Right cardiac atrium (tissue), 5 donors: ENCODE measurements around the gene NFKBIZ. TPM values are rescaled to one million over a fixed set of nuclear protein-coding genes. Genes with fewer than 3 reads are reported as not detected.

Source experiments
- ATAC-seq, 2 donors: fragments of 200-7000 bp; cut with Tn5 transposase; one replicate each; pipeline versions ENCODE4 v1.8.0 to v1.9.1; 2020; ENCODE audit warnings: moderate library complexity in 2 of 2, mild to moderate bottlenecking in 1 of 2
- DNase-seq, 3 donors: peaks; one replicate each; pipeline ENCODE4 v3.0.0-alpha.2; 2020
- H3K27ac ChIP-seq: one replicate; pipeline ENCODE4 v1.5.1; 2013; ENCODE audit warnings: mild to moderate bottlenecking, low read length, control low read depth, moderate library complexity
- H3K27me3 ChIP-seq: one replicate; pipeline ENCODE4 v1.6.1; 2013; ENCODE audit not compliant: control insufficient read depth, insufficient read depth
- H3K4me1 ChIP-seq: one replicate; pipeline ENCODE4 v1.6.1; 2013; ENCODE audit warnings: low read length; ENCODE audit not compliant: control insufficient read depth, insufficient read depth
- H3K4me3 ChIP-seq: one replicate; pipeline ENCODE4 v1.5.1; 2013; ENCODE audit warnings: low read length, control low read depth
- H3K9me3 ChIP-seq: one replicate; pipeline ENCODE4 v1.6.1; 2013; ENCODE audit warnings: low read length; ENCODE audit not compliant: control insufficient read depth
- WGBS: extraction: QIAGEN DNeasy Blood & Tissue Kit; methylation state at CpG from one replicate; pipeline ENCODE4 v1.1.7; 2013; 5-methylcytosine and 5-hydroxymethylcytosine counted together
- intact Hi-C, 4 donors: fragments of 100-400 bp; cut with DNase I; formaldehyde crosslinking; loops; one replicate each; pipeline versions ENCODE4 v1.11.0 to v1.14.0; 2022 to 2023
- long read RNA-seq, 4 donors: library from polyadenylated mRNA; unstranded; transcript quantifications; one replicate each; pipeline ENCODE4 v2.0.0, GENCODE V29; 2020 to 2021
- polyA plus RNA-seq: library from polyadenylated mRNA; stranded (reverse); fragments of 200-250 nt; gene quantifications from one replicate; pipeline ENCODE4 v1.2.3, GENCODE V29; 2013
- total RNA-seq, 4 donors: library from RNA; stranded (reverse); fragmentation: NEBNext Ultra II Directional; extraction: Animal tissue kit (Norgen Biotek cat#: 25700); gene quantifications; one replicate each; pipeline ENCODE4 v1.2.1, GENCODE V29; 2021
- donor health status: healthy with polysubstance abuse.
- donor health status: DM: no; HTN: yes; CAD: no.
- donor health status: DM: no; HTN: no; CAD: no.
- donor health status: DM: no; HTN: yes; CAD: no; lungs with severe emphysema.
- donor health status: DM: yes; HTN: yes; CAD: no.

The NFKBIZ gene, protein sequence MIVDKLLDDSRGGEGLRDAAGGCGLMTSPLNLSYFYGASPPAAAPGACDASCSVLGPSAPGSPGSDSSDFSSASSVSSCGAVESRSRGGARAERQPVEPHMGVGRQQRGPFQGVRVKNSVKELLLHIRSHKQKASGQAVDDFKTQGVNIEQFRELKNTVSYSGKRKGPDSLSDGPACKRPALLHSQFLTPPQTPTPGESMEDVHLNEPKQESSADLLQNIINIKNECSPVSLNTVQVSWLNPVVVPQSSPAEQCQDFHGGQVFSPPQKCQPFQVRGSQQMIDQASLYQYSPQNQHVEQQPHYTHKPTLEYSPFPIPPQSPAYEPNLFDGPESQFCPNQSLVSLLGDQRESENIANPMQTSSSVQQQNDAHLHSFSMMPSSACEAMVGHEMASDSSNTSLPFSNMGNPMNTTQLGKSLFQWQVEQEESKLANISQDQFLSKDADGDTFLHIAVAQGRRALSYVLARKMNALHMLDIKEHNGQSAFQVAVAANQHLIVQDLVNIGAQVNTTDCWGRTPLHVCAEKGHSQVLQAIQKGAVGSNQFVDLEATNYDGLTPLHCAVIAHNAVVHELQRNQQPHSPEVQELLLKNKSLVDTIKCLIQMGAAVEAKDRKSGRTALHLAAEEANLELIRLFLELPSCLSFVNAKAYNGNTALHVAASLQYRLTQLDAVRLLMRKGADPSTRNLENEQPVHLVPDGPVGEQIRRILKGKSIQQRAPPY
- total RNA-seq (10 to 100 TPM; 14.2 to 28.4 (median 20.7) TPM), polyA plus RNA-seq (9.5 TPM)
- long read RNA-seq, donor 1, partial matches to known transcripts: 2 of 7 reads
- long read RNA-seq, donor 1, other reads (novel, unspliced or antisense): 1 of 7 reads
- long read RNA-seq, donor 2, partial matches to known transcripts: 2 of 5 reads
- long read RNA-seq, donor 2, other reads (novel, unspliced or antisense): 2 of 5 reads
- long read RNA-seq, donor 3, transcript NFKBIZ-202 (12 exons, 3,923 nt): major isoform, 17 of 38 reads
- long read RNA-seq, donor 3, partial matches to known transcripts: 13 of 38 reads
- long read RNA-seq, donor 3, other reads (novel, unspliced or antisense): 8 of 38 reads
- long read RNA-seq, donor 4, partial matches to known transcripts: 0 of 3 reads
- long read RNA-seq, donor 4, other reads (novel, unspliced or antisense): 2 of 3 reads

DNA sequence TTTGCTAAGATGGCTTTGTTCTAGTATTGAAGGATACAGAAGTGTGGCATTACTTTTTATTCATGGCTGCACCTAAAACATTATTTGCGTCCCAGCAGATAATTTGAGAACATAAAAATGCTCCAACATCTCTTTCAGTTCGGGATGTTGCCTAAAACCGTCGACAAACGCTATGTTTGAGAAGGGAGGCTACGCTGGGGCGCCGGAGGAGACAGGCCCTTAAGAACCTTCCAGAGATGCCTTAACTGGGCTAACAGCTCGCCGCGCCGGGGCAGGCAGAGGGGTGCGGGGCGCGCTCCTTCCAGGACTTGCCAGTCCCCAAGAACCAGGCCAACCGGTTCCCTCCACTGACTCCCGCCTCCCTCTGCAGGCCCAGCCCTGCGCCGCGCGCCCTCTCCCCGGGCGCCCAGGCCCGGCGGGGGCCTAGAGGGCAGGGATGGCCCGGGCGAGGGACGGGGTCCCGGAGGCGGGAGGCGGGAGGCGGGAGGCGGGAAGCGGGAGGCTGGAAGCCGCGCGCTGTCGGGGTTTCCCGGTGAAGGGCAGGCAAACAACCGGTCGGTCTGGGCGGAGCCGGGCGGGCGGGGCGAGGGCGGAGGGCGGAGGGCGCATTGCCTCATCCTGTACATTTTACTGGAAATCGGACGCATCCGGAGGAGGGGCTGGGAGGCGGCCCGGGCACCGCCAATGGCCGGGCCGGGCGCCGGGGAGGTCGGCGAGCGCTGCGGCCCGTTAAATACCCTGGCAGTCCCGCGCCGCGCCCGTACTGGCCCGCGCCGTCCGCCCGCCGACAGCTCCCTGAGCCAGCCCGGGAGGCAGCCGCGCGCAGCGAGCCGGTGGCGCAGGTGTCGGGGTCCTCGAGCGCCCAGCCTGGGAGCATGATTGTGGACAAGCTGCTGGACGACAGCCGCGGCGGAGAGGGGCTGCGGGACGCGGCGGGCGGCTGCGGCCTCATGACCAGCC lies at the start of gene NFKBIZ:
Gene NFKBIZ, plus strand, starts transcription at position 761 of the 960 bp plus-strand sequence. Its CDS starts 115 bp downstream, at position 876.
- peak within 1 kb of the TSS; percentile 100 for H3K27ac ChIP-seq
- no peaks in the 10 kb centered on the region for H3K4me1 ChIP-seq
- 1% methylated on average over 95 of the region's 95 CpGs for WGBS
- peak; percentile 97 to 98 for ATAC-seq
- no peaks in the 10 kb centered on the region for H3K27me3 ChIP-seq
- peak within 1 kb of the TSS; percentile 88 for H3K4me3 ChIP-seq
- H3K9me3 ChIP-seq: no peaks in the 10 kb centered on the region
- intact Hi-C loops: no loop called here
- peak; percentile 97 to 99 (median 98) for DNase-seq

DNA sequence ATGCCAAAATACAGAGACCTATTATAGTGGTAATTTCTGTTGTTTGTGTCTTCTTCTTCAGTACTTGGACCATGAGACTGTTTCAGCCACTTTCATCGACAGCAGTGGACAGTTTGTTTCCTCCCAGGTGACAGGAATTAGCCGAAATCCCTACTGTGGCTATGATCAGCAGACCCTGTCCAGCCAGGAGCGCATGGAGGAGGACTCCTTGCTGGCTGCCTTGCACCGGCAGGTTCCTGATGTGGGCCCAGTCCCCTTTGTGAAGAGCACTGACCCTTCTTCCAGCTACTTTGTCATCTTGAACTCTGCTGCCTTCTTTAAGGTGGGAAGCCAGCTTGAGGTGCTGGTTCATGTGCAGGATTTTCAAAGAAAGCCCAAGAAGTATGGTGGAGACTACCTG lies 48.1 kb upstream of the NFKBIZ start:
- Histone ChIP-seq H3K9me3 (no peaks in the 10 kb centered on the region), H3K27me3 (no peaks in the 10 kb centered on the region), H3K27ac (no peak overlapping the region), H3K4me1 (peaks cover 2% of the 10 kb centered on the region), H3K4me3 (no peak overlapping the region)
- ATAC-seq (no peak), DNase-seq (no peak)
- WGBS: 87% methylated on average over 4 of the region's 4 CpGs
- intact Hi-C loops: loop anchor here (10.0 kb wide), 2 partner anchors 54 to 734 kb away; no protein-coding TSS in a partner anchor

DNA sequence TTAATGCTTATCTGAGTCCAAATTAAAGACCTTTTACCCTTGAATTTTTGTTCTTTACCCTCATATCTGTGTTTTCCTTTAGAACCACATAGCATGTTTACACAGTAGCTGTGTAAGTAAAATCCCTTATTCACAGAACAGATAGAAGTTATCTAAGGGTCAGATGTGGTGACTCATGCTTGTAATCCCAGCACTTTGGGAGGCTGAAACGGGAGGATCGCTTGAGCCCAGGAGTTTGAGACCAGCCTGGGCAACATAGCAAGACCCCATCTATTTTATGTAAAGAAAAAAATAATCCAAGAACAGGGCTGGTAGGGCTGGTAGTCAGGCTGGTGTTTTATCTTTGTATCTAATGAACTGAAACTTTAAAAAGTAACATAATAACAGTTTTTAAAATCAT lies 47.1 kb upstream of the NFKBIZ start:
- WGBS: 91% methylated on average over 2 of the region's 2 CpGs
- Histone ChIP-seq H3K4me1 (peaks cover 2% of the 10 kb centered on the region), H3K9me3 (no peaks in the 10 kb centered on the region), H3K27ac (no peak overlapping the region), H3K27me3 (no peaks in the 10 kb centered on the region), H3K4me3 (no peak overlapping the region)
- intact Hi-C loops: loop anchor here (10.0 kb wide), 2 partner anchors 53 to 733 kb away; no protein-coding TSS in a partner anchor
- ATAC-seq (no peak), DNase-seq (no peak)

DNA sequence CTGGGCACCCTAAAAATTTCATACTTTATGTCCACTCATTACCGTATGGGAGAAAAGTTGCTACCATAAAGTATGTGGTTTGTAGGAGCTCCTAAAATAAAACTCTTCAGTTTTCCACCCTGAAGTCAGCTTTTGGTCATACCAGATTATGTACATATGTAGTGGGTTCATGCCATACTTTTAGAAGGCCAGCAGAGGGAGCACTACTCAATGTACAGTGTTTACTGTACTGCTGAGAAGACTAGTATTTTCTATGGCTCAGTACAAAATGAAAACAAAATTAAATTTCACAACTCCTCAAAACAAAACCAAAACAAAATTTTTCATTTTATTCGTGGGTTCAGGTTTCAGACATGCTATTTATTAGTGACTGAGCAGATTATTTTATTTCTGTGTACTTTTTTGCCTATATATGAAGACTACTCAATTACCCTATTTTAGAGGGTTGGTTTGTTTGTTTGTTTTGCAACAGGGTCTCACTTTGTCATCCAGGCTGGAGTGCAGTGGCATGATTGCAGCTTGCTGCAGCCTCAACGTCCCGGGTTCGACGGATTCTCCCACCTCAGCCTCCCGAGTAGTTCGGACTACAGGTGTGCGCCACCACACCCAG lies 46.0 kb upstream of the NFKBIZ start:
- intact Hi-C loops: loop anchor here (10.0 kb wide), 2 partner anchors 52 to 732 kb away; no protein-coding TSS in a partner anchor
- ATAC-seq (peak; percentile 87 to 92), DNase-seq (peak in 1 of 3 donors; percentile 44)
- 78% methylated on average over 9 of the region's 9 CpGs for WGBS
- Histone ChIP-seq H3K4me3 (no peak overlapping the region), H3K27me3 (no peaks in the 10 kb centered on the region), H3K27ac (no peak overlapping the region), H3K4me1 (peaks cover 2% of the 10 kb centered on the region), H3K9me3 (no peaks in the 10 kb centered on the region)

DNA sequence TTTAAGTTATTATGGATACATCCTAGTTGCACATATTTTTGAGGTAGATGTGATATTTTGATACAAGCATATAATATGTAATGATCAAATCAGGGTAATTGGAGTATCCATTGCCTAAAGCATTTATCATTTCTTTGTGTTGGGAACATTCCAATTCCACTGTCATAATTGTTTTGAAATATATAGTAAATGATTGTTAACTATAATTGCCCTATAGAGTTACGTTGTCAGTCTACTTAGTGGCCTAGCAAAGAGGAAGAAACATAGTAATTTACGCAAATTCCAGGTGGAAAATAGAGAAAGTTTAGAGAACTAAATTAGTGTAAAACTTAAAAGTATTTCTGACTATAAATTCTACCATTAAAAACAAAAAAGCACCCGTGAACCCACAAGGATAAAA lies 45.4 kb upstream of the NFKBIZ start:
- no peak for DNase-seq
- no peak overlapping the region for H3K27ac ChIP-seq
- peaks cover 2% of the 10 kb centered on the region for H3K4me1 ChIP-seq
- intact Hi-C loops: loop anchor here (10.0 kb wide), 2 partner anchors 51 to 731 kb away; no protein-coding TSS in a partner anchor
- H3K27me3 ChIP-seq: no peaks in the 10 kb centered on the region
- no peak for ATAC-seq
- no peak overlapping the region for H3K4me3 ChIP-seq
- no peaks in the 10 kb centered on the region for H3K9me3 ChIP-seq
- 94% methylated on average over 3 of the region's 3 CpGs for WGBS

DNA sequence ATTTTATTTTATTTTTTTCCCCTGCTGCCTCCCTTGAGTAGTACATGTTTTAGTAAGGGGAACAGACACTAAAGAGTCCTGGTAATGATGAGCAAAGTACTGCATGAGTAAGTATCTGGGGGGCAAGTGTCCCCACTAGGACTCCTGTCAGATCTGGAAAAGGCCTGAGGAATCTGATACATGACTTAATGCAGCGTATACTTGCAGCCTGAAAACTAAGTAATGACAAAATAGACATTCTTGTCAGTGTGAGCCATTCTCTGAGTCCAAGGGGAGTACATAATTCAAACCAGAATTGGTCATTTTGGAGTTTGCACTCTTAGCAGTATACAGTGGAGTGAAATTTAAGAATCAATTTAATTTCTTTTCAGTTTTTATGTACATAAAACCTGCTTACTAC lies 42.8 kb upstream of the NFKBIZ start:
- no peak overlapping the region for H3K27ac ChIP-seq
- DNase-seq (no peak), ATAC-seq (no peak)
- H3K9me3 ChIP-seq: no peaks in the 10 kb centered on the region
- intact Hi-C loops: loop anchor here (5.0 to 10.0 kb wide), 3 partner anchors 48 to 728 kb away; no protein-coding TSS in a partner anchor
- WGBS: 89% methylated on average over 1 of the region's 1 CpG
- no peaks in the 10 kb centered on the region for H3K4me1 ChIP-seq
- no peaks in the 10 kb centered on the region for H3K27me3 ChIP-seq
- H3K4me3 ChIP-seq: no peak overlapping the region

DNA sequence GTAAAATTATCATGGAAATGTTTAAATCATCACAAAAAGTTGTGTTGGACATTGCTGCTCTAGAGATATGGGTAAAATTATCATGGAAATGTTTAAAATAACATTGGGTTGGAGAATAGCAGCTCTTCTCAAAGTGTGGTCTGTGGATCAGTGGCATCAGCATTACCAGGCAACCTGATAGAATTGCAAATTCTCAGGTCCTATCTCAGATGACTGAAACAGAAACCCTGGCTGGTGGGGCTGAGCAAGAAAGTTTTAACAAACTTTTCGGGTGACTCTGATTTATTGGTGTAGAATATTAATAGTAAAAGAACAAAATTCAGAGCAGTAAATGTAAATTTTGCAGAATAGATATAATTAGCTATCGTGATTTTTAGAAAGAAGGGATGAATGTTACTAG lies 41.4 kb upstream of the NFKBIZ start:
- no peak for ATAC-seq

DNA sequence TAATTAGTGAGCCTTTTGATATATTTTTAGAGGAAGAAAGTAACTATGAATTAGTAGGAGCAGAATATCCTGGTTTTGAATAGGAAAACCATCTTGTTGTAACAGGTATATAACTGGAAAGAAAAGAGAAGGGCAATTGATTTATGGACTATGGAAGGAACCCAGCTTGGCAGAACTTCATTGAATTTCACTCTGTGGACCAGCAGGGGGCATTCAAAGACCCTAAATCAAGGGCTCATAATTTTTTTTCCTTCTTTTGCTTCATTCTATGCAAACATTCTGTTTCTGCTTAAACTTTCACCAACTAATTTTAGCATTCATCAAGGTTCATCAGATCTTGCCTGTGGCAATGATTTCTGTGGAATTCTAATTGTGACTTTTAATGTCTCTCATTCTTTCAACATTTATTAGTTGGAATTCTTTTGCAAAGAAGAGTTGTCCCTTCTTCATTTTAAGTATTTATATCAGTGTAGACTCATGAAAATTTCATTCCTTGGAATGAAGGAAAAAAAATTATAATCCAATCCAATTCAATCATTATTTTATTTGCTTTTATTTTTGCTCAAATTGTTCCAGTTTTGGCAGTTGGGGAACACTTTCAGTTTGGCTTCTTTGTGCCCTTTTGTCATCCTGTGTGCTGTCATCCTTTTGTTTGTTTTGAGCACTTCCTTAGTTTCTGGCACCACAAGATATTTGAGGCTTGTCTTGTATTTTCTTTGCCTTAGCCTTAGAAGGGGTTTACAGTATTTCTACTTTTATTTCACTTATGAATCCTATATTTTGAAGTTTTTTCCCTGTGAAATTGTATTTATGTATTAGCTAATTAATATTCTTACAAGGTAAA lies 39.9 kb upstream of the NFKBIZ start:
- intact Hi-C loops: loop anchor here (2.0 to 10.0 kb wide), 5 partner anchors 45 to 725 kb away; no protein-coding TSS in a partner anchor
- H3K27ac ChIP-seq: no peak overlapping the region
- no peak overlapping the region for H3K4me3 ChIP-seq
- H3K4me1 ChIP-seq: no peaks in the 10 kb centered on the region
- DNase-seq (no peak), ATAC-seq (peak in 1 of 2 donors; percentile 56)
- no peaks in the 10 kb centered on the region for H3K27me3 ChIP-seq
- H3K9me3 ChIP-seq: no peaks in the 10 kb centered on the region

More for the DNA sequence above, 41.4 kb upstream of the NFKBIZ start:
- H3K4me3 ChIP-seq: no peak overlapping the region
- WGBS: 91% methylated on average over 2 of the region's 2 CpGs
- no peaks in the 10 kb centered on the region for H3K4me1 ChIP-seq
- H3K27ac ChIP-seq: no peak overlapping the region
- H3K9me3 ChIP-seq: no peaks in the 10 kb centered on the region
- no peaks in the 10 kb centered on the region for H3K27me3 ChIP-seq
- no peak for DNase-seq
- intact Hi-C loops: loop anchor here (2.0 to 10.0 kb wide), 4 partner anchors 47 to 727 kb away; no protein-coding TSS in a partner anchor

DNA sequence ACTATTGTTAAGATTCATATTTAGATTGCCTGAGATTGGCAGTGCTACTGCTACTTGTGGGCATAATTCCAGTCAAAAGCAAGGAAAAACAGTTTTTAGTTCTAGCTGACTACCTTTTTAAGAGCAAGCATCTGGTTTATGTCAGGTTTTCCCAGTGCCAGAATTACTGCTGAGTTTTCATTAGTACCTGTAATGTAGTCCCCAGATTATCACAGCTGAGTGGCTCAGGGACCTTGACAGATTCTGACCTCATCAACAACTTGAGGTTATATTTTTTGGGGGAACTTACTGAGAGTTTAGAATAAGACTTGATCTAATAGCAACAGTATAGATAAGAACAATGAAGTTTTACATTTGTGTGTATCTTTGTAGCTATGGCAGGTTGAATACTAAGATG lies 39.3 kb upstream of the NFKBIZ start:
- DNase-seq: no peak
- H3K9me3 ChIP-seq: no peaks in the 10 kb centered on the region
- no peak overlapping the region for H3K27ac ChIP-seq
- H3K27me3 ChIP-seq: no peaks in the 10 kb centered on the region
- H3K4me3 ChIP-seq: no peak overlapping the region
- ATAC-seq: no peak
- intact Hi-C loops: loop anchor here in 1 of 4 donors (5.0 kb wide), 1 partner anchor 412 kb away; no protein-coding TSS in a partner anchor
- H3K4me1 ChIP-seq: peaks cover 3% of the 10 kb centered on the region
